Left ventricle myocardium inferior (tissue), 1 donor: ENCODE results near the gene OTOP1. TPM values are rescaled to one million over a fixed set of nuclear protein-coding genes. Genes with fewer than 3 reads are reported as not detected.
"Not testable (repeated sequence)": the region's sequence is repeated elsewhere in the genome, so short reads cannot be mapped to it uniquely, and the experiment has no call there.

Experiments
- DNase-seq: peaks from one replicate; pipeline ENCODE4 v3.0.0-alpha.2; 2020
- H3K27ac ChIP-seq: fragments of 200-600 bp; replicated peaks from 2 replicates; pipeline ENCODE4 v1.8.0; 2021
- H3K27me3 ChIP-seq: fragments of 200-600 bp; 2 replicates; pipeline ENCODE4 v1.8.0; 2021; ENCODE audit warnings: low read depth
- H3K36me3 ChIP-seq: fragments of 200-600 bp; 2 replicates; pipeline ENCODE4 v1.8.0; 2021
- H3K4me1 ChIP-seq: fragments of 200-600 bp; 2 replicates; pipeline ENCODE4 v1.8.0; 2021
- H3K4me3 ChIP-seq: fragments of 200-600 bp; 2 replicates; pipeline ENCODE4 v1.8.0; 2021; ENCODE audit warnings: mild to moderate bottlenecking, moderate library complexity
- H3K9me3 ChIP-seq: fragments of 200-600 bp; replicated peaks from 2 replicates; pipeline ENCODE4 v1.8.0; 2021
- intact Hi-C: fragments of 100-400 bp; cut with micrococcal nuclease; formaldehyde crosslinking; loops from one replicate; pipeline ENCODE4 v1.11.0; 2022
- total RNA-seq: library from RNA; stranded (reverse); fragmentation: NEBNext Ultra II Directional; extraction: Animal tissue kit (Norgen Biotek cat#: 25700); gene quantifications from one replicate; pipeline ENCODE4 v1.2.1, GENCODE V29; 2021
- TF ChIP-seq, protein P1 (sequence below): fragments of 200-600 bp; IDR thresholded peaks from 2 replicates; pipeline ENCODE4 v1.8.0; 2021; ENCODE audit warnings: antibody characterized with exemption, mild to moderate bottlenecking, borderline replicate concordance
- donor health status: DM: no; HTN: yes; CAD: no; lungs with severe emphysema.

OTOP1 gene
- total RNA-seq, 1 donor from 2014 or later, result not detected

DNA sequence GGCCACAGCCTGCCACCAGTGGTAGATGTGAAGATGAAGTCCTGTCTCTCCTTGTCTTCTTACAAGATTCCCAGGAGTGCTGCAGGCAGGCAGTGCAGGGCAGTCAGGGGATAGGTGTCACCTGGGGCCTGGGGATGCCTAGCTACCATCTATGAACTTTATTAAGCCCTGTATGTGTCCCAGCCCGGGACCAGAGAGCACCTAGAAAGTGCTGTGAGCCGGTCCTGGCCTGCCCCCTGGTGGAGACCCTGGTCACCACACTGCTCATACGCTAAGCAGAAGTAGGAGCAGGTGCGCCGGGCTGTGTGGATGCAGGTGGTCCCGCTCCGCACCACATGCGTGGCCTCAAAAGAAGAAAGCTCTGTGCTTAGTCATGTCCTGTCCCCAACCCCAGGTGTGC, 81.1 kb downstream of the OTOP1 start:
- H3K4me1 ChIP-seq, H3K4me3 ChIP-seq, H3K9me3 ChIP-seq, intact Hi-C loops, H3K36me3 ChIP-seq, DNase-seq, H3K27ac ChIP-seq: not testable (repeated sequence)
- TF ChIP-seq, protein P1, sequence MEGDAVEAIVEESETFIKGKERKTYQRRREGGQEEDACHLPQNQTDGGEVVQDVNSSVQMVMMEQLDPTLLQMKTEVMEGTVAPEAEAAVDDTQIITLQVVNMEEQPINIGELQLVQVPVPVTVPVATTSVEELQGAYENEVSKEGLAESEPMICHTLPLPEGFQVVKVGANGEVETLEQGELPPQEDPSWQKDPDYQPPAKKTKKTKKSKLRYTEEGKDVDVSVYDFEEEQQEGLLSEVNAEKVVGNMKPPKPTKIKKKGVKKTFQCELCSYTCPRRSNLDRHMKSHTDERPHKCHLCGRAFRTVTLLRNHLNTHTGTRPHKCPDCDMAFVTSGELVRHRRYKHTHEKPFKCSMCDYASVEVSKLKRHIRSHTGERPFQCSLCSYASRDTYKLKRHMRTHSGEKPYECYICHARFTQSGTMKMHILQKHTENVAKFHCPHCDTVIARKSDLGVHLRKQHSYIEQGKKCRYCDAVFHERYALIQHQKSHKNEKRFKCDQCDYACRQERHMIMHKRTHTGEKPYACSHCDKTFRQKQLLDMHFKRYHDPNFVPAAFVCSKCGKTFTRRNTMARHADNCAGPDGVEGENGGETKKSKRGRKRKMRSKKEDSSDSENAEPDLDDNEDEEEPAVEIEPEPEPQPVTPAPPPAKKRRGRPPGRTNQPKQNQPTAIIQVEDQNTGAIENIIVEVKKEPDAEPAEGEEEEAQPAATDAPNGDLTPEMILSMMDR, result peak; percentile 45
- H3K27me3 ChIP-seq, result peaks cover 41% of the 10 kb centered on the region

- H3K27ac ChIP-seq, H3K36me3 ChIP-seq, H3K4me1 ChIP-seq, DNase-seq, intact Hi-C loops, H3K9me3 ChIP-seq: not testable (repeated sequence)
- peak overlapping the region; percentile 23 for H3K4me3 ChIP-seq
- peaks cover 41% of the 10 kb centered on the region for H3K27me3 ChIP-seq
Measured at GRCh38 chr4:4143376-4143775, 83.4 kb downstream of the OTOP1 start.

DNA sequence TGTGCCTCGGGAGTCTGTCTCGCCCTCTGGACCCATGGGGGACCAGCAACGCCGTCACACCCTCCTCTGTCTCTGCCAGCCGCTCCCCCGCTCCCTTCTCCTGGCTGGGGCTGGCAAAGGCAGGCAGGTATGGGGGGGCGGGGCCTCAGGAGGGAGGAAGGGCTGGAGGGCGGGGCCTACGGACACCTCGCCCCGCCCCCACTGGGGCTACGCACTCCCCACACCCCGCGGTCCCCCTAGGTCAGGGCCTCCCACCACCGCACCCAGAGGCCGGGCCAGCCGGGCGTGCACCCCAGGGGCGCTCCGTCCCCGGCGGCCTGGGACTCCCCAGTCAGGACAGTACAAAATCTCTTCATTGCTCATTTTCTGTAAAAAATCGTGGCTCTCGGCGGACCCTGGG, 84.0 kb downstream of the OTOP1 start:
- H3K36me3 ChIP-seq, H3K4me1 ChIP-seq, H3K9me3 ChIP-seq, DNase-seq, H3K27ac ChIP-seq, intact Hi-C loops, H3K4me3 ChIP-seq: not testable (repeated sequence)
- H3K27me3 ChIP-seq, result peaks cover 38% of the 10 kb centered on the region

GRCh38 chr4:4141186-4141585, 85.5 kb downstream of the OTOP1 start:
- H3K4me3 ChIP-seq, H3K4me1 ChIP-seq, H3K27ac ChIP-seq, H3K36me3 ChIP-seq, intact Hi-C loops, DNase-seq, H3K9me3 ChIP-seq: not testable (repeated sequence)
- H3K27me3 ChIP-seq, result peaks cover 28% of the 10 kb centered on the region

Other genes starting within 250 kb of the OTOP1 start
- gene TMEM128, start 21.3 kb upstream of the OTOP1 start, total RNA-seq, result 9.8 TPM
- gene LYAR, start 63.2 kb upstream of the OTOP1 start, total RNA-seq, result 12.5 TPM
- gene ZBTB49, start 63.3 kb upstream of the OTOP1 start, total RNA-seq, result 1.9 TPM
- gene NSG1, start 160.2 kb upstream of the OTOP1 start, total RNA-seq, result 14.3 TPM